GM23248 (cell line): ENCODE data around the gene NUDT14.

ENCODE experiments used
- EZH2 ChIP-seq: fragments of 200-600 bp; sonication (generic); IDR thresholded peaks from 2 replicates; pipeline ENCODE4 v1.6.1; 2018; ENCODE audit warnings: antibody characterized with exemption, mild to moderate bottlenecking; ENCODE audit not compliant: insufficient read depth, poor library complexity, severe bottlenecking
- EZH2phosphoT487 ChIP-seq: fragments of 200-600 bp; sonication (generic); IDR thresholded peaks from 2 replicates; pipeline ENCODE4 v1.6.1; 2018; ENCODE audit warnings: antibody characterized with exemption, moderate library complexity, mild to moderate bottlenecking, low read depth; ENCODE audit not compliant: insufficient read depth

DNA sequence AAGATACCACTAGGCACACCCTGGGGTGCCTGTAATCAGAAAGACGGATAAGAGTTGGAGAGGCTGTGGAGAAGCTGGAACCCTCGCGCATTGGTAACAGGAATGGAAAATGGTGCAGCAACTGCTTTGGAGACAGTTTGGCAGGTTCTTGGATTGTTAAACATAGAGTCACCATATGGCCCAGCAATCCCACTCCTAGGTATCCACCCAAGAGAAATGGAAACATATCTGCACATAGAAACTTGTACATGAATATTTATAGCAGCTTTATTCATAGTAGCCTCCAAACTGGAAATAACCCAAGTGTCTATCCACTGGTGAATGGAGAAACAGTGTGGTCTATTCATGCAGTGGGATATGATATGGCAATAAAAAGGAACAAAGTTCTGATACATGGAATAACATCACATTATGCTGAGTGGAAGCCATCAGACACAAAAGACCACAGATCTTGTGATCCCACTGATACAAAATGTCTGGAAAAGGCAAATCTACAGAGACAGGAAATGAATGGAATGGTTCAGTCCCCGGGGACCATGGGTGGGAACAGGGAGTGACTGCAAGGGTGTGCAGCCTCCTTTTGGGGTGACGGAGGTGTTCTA lies 57.9 kb downstream of the NUDT14 start:
- no peak for TF ChIP-seq EZH2
- no peak for TF ChIP-seq EZH2phosphoT487
